Activated T-cell treated with anti-CD3 and anti-CD28 coated beads, Interleukin-2, amount 50 U/mL, for 48 hours (primary cell): ENCODE measurements around the gene KIF13A.
"Not testable (repeated sequence)": the region's sequence is repeated elsewhere in the genome, so short reads cannot be mapped to it uniquely, and the experiment has no call there.

ENCODE experiments used
- DNase-seq, 2 experiments: peaks; one replicate each; pipeline ENCODE4 v3.0.0-alpha.2; 2020

KIF13A gene

GRCh38 chr6:17842014-17842776 is 145.2 kb downstream of the KIF13A start:
- DNase-seq = no peak

- no peak for DNase-seq
These were observed 147.8 kb downstream of the KIF13A start for GRCh38 chr6:17839513-17840223.

DNA sequence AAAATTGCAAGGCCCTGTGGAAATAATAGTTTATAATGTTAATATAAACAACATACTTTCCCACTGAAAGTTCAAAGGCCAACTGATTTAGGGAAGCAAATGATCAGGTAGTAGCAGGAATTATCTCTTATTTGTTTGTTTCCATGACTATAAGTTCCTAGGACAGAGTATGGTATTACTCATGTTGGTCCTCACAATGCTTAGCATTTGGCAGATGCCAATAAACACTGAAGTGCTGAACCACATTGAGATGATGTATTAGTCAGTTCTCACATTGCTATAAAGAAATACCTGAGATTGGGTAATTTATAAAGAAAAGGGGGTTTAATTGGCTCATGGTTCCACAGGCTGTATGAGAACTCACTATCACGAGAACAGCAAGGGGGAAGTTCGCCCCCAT is 151.1 kb downstream of the KIF13A start:
- no peak for DNase-seq

- no peak for DNase-seq
These were observed 151.7 kb downstream of the KIF13A start for GRCh38 chr6:17835784-17836183.

- no peak for DNase-seq
These were observed 156.3 kb downstream of the KIF13A start for GRCh38 chr6:17831135-17831534.

DNA sequence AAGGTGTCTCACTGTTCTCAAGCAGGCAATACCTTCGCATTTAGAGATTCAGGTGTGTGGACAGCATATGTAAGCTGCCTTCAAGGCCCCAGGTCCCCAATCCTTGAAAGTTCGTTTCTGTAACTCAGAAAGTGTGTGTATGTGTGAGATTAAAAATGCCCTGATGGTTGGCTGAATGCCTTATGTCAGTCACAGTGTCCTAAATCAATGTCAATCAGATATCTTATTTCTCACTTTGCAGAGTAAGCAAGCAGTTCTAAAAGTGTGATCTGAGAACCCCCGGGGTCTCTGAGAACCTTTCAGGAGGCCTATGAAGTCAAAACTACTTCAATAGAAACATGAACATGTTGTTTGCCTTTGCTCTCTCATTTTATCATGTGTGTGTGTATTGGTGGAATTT is 157.5 kb downstream of the KIF13A start:
- DNase-seq = no peak

GRCh38 chr6:17828149-17828548 is 159.3 kb downstream of the KIF13A start:
- no peak for DNase-seq

DNA sequence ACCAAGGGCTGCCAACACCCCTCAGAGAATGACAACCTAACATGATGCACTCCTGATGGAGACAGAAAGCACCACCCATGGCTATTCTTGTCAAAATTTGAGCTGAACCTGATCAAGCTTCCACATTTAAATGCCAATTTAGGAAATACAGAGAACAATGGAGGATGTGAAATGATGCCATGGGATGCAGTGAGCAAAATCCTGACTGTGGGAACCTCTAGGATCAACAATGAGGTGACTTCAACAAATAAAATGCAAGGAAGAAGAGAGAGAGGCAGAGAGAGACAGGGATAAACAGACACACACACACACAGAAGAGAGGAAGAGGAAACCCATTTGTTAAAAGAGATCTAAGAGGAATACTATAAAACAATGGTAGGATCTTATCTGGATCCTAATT is 161.1 kb downstream of the KIF13A start:
- DNase-seq = no peak

GRCh38 chr6:17820055-17820454 is 167.4 kb downstream of the KIF13A start:
- DNase-seq = no peak

DNA sequence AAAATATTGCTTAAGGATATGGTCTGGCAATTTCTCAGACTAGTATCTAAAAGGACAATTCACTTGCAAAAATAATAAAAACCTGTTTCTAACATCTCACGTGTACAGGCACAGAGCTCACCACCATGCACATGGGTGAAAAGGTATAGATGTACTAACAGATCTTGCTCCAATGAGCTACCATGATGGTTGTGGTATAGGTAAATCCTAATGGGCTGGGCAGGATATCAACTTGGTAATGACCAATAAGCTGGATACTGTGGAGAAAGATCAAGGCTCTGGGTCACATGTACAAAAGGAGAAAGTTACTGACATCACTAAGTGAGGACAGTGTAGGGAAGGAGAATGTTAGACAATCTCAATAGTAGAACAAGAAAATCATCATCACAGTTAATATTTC is 169.7 kb downstream of the KIF13A start:
- DNase-seq = no peak

- DNase-seq = no peak
These were observed 170.4 kb downstream of the KIF13A start for GRCh38 chr6:17816921-17817611.

DNA sequence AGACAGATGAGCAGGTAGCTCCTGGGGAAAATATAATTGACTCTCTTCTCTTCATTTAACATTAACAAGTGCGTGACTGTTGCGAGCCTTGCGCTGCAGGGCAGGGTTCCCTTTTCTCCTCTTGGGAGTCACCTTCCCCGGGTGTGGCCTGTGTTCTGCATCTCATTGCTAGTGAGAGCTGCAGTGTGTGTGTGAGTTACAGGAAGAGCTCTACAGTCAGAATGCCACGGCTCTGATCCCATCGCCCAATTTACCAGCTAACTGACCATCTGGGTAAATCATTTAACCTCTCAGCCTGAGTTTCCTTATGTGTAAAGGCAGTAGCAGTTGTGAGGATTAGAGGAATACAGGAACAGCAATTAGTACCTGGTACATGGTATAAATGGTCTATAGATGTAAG is 173.9 kb downstream of the KIF13A start:
- no peak for DNase-seq

GRCh38 chr6:17812311-17812710 is 175.1 kb downstream of the KIF13A start:
- DNase-seq = no peak

- DNase-seq = no peak
These were observed 178.8 kb downstream of the KIF13A start for GRCh38 chr6:17808609-17809008.

- not testable (repeated sequence) for DNase-seq
These were observed 180.0 kb downstream of the KIF13A start for GRCh38 chr6:17807431-17807830.

- no peak for DNase-seq
These were observed 184.0 kb downstream of the KIF13A start for GRCh38 chr6:17803409-17803808.

- no peak for DNase-seq
These were observed 188.8 kb downstream of the KIF13A start for GRCh38 chr6:17798477-17799154.

DNA sequence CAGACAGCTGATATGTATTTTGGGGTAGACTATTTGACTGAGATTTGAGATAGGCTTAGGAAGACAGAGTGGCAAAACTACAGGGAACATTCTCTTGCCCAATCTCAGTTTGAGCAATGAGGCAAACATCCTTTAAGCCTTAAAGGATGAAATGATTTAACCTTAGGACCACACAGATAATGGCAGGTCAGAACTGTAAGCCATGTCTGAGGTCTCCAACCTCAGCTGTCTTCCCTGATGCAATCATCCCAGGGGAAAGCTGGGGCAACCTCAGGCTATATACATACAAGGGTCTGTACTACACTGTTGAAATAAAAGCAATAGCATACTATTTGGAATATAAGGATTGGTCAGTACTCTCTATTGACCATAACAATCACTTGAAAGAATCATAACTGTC is 196.9 kb downstream of the KIF13A start:
- DNase-seq = no peak

DNA sequence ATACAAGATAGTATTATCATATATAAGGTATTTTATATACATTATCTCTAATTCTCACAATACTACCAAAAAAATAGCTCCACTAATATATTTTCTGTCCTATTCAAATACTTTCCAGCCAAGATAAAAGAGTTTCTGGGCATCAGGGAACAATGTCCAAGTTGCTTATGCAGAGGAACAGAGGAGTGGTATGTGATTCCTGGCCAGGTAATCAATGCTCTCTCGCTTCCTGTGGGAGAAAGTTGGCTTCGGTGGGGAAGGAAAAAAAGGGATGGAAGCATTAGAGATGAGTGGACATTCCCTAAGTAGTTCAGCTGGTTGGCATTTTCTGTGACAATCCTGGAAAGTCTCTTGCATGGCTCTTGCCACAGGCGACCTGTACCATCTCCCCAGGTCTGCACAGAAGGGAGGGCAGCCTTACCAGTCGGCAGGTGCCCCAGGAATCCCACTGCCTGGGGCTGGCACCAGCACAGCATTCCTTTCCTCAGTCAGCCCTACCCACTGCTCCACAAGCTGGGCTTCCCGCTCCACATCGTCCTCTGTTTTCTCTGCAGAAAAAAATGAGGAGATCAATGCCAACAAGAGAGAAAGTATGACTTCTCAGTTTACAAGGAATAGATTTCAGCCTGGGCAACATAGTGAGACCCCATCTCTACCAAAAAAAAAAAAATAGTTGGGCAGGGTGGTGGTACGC is 202.2 kb downstream of the KIF13A start:
- DNase-seq = no peak

DNA sequence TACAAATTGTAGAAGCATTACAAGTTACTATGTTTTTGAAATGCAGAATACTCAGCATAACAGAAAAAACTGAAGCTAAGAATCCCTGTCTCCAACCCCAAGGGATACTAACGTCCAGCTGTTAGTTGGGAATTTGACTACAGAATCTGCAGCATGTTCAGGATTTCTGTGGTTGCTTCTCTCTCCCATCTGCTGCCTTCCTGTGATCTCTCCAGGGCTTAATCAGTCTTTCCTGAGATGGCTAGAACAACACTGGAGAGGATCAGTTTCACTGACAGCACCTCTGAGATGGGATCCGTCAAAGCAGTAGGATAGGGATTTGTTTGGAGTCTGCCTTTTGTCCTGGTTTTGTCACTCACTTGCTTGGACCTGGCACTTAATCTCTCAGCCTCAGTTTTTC is 207.4 kb downstream of the KIF13A start:
- DNase-seq = no peak

GRCh38 chr6:17771609-17772008 is 215.8 kb downstream of the KIF13A start:
- no peak for DNase-seq

DNA sequence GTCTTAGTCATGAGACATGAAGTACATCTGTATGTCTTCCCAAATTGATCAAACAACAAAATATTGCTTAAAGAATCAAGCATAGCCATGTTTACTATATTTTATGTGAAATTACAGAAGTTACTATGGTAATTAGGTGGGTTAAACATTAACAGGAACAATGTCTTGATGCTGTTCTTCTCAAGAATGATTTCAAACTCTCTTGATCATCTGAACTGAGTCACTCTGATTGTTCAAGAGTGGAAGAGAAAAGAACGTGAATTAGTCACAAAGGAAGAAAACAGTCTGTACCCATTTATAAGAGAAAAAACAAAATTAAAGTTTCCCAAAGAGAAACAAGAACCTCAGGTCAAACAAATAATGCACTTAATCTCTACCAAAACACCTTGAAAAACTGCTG is 218.6 kb downstream of the KIF13A start:
- DNase-seq = no peak

DNA sequence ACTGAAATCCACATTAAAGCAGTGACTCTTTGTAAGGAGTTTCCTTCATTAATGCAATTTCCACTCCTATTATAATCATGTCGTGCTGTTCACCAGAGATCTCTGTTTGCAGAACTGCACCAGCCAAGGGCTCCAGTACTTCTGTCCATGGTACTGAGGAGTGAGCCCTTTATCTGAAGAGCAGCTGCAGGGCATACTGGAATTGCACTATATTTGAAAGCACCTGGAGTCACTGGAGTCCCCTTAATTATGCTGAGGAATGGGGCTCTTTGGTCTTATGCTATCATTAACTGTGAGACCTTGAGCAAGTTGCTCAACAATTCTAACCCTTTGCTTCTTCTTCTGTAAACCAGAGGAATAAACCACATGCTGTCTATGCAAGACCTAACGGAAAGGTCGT is 219.0 kb downstream of the KIF13A start:
- DNase-seq = no peak
